NCI-H2029 (cell line): ENCODE results near the gene NAPA.

ENCODE experiments used
- DNase-seq: peaks from one replicate; lab custom pipeline; 2025; lab: John Stamatoyannopoulos, UW

Gene NAPA

GRCh38 chr19:47499863-47500830 is 14.7 kb downstream of the NAPA start:
- no peak for DNase-seq

- no peak for DNase-seq
These were observed 15.5 kb downstream of the NAPA start for GRCh38 chr19:47499371-47499770.

- no peak for DNase-seq
These were observed 16.3 kb downstream of the NAPA start for GRCh38 chr19:47498561-47498960.

- DNase-seq, result no peak
These were observed 16.9 kb downstream of the NAPA start for GRCh38 chr19:47497821-47498520.

- DNase-seq, result no peak
These were observed 17.7 kb downstream of the NAPA start for GRCh38 chr19:47497050-47497766.

- DNase-seq, result no peak
These were observed 19.1 kb downstream of the NAPA start for GRCh38 chr19:47495478-47496372.

GRCh38 chr19:47494729-47495128 is 20.1 kb downstream of the NAPA start:
- peak; percentile 20 for DNase-seq

GRCh38 chr19:47494211-47494547 is 20.7 kb downstream of the NAPA start:
- DNase-seq, result no peak

- no peak for DNase-seq
These were observed 21.3 kb downstream of the NAPA start for GRCh38 chr19:47493378-47494210.

GRCh38 chr19:47492571-47493377 is 22.1 kb downstream of the NAPA start:
- DNase-seq, result no peak

- DNase-seq, result no peak
These were observed 22.7 kb downstream of the NAPA start for GRCh38 chr19:47492137-47492533.

- no peak for DNase-seq
These were observed 23.3 kb downstream of the NAPA start for GRCh38 chr19:47491358-47492136.

- no peak for DNase-seq
These were observed 24.0 kb downstream of the NAPA start for GRCh38 chr19:47490847-47491246.

GRCh38 chr19:47490031-47490430 is 24.8 kb downstream of the NAPA start:
- DNase-seq, result no peak

- no peak for DNase-seq
These were observed 25.6 kb downstream of the NAPA start for GRCh38 chr19:47489072-47489914.

GRCh38 chr19:47487551-47488515 is 27.0 kb downstream of the NAPA start:
- DNase-seq, result no peak

- DNase-seq, result no peak
These were observed 28.0 kb downstream of the NAPA start for GRCh38 chr19:47486900-47487299.
